ENCODE data around the gene ARHGEF12. TPM values are rescaled to one million over a fixed set of nuclear protein-coding genes. Genes with fewer than 3 reads are reported as not detected.

The ARHGEF12 gene
- polyA plus RNA-seq, 1 donor = 141 TPM

DNA sequence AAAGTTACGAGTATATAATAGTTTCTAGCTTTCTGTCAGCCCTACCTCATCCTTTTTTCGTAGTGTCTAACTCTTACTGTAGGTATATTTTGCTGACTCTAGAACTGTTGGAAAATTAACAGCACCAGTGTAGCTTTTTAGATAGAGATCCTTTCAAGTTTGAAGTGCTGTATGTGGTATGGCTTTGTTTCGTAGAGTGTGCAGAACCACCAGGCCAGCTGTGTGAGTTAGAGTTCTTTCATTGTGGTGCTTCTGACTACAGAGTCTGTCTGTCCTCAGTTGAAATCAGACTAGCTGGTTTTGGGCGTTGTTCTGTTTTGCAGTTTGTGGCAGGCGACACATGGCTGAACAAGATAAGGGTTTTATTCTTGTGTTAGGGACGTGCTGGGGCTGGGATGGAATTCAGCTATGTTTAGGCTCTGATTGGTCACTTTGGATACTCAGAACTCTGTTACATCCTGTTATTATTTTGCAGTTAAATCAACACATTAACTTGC is 3.2 kb downstream of the ARHGEF12 start:
- DNase-seq = no peak

DNA sequence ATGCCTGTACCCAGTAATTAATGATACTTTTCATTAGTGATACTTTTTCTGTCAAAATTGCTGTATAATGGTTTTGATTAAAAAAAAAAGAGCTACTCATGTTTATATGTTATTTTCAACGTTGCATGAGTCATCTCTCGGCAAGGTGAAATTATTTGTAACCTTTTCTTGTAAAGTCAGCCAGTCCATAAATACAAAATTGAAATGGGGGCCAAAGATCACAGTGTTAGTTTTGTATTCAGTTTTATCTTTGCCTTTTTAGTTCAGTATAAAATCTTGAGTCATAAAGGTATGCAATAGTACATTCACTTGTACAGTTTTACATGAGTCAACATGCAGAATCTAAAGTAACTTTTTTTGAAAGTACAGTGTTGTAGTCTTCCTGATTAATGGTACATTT is 4.3 kb downstream of the ARHGEF12 start:
- DNase-seq = no peak

- no peak for DNase-seq
Observed at GRCh38 chr11:120342226-120342625, 6.0 kb downstream of the ARHGEF12 start.

GRCh38 chr11:120342678-120343077 is 6.5 kb downstream of the ARHGEF12 start:
- no peak for DNase-seq

GRCh38 chr11:120343429-120343828 is 7.2 kb downstream of the ARHGEF12 start:
- no peak for DNase-seq

DNA sequence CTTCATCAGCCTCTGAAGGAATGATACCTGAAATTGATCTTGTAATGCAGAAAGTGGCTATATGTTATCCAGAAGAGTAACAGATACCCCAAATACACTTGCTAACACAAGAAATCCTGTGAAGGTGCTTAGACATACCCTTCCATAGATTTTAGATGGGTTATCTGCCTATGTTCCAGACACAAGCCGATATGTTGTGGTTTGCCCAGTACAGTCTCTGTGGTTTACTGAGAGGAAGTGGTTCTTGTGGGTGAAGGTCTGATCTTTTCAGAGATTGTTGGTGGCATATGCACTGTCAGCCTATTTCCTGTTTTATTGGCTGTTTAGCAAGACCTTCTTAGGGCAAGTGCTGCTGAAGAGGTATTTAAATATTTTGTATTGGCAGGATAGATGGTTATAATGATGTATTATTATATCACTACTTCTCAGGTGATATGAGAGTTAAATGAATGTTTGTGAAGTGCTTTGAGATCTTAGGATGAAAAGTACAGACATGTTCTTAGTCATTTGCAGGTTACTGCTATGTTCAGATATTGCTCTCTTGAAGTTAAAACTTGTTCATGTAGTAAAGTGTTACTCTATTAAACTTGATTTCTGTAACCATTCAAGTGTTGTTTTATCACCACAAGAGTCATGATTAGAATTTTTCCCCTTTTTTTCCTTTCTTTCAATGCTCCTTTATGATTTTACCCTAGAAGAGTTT is 8.2 kb downstream of the ARHGEF12 start:
- no peak for DNase-seq

- DNase-seq = no peak
Observed at GRCh38 chr11:120346233-120346632, 10.0 kb downstream of the ARHGEF12 start.

DNA sequence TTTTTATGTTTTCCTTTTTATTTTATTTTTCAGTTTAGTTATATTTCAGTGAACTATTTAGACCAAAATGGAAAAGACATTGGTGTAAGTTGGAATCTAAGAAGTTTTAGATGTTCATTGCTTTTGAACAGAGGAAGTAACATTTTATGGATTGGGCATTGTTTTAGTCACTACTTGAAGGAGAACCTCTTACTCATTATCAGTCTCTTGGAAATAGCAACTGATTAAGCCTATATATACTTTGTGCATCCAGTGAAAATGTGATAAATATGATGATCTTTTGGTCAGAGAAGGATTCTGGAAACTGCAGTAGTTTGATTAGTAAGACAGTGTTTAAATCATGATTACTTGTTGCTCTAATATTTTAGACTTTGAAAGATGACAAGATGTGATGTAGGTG is 14.4 kb downstream of the ARHGEF12 start:
- DNase-seq = no peak

DNA sequence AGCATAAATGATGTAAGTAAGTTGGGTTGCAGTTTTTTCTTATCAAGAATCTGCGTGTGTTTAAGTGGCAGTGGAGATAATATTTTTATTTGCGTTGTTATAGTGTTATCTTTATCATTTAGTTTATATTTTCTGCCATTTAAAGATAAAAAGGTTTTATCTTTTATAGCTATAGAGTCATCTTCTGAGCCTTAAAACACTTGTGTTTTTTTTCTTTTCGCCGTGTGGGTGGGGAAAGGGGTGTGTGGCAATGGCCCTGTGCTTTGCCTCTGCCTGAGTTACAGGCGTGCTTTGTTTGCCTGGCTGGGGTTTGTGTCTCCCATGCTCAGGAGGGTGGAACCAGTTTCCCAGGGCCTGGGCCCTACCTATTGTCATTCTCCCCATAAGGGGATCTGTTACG is 16.2 kb downstream of the ARHGEF12 start:
- DNase-seq = no peak

DNA sequence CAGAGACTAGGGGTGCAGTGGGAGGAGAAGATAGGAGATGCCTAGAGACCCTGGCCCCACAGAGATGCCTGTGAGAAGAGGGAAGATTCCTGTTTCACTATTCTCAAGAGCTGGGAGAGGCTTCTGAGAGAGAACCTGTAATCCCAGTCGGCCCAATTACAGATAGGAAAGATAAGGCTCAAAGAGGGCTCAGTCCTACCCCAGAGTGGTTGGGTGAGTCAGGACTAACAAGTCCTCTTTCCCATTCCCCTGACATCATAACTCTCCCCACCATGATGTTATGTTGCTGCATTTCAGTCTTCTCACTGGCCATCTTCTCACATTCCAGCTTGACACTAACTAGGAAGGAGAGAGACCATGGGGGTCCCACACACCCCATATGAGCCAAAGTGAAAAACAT is 17.9 kb downstream of the ARHGEF12 start:
- DNase-seq = no peak

- no peak for DNase-seq
Observed at GRCh38 chr11:120354779-120355178, 18.6 kb downstream of the ARHGEF12 start.

DNA sequence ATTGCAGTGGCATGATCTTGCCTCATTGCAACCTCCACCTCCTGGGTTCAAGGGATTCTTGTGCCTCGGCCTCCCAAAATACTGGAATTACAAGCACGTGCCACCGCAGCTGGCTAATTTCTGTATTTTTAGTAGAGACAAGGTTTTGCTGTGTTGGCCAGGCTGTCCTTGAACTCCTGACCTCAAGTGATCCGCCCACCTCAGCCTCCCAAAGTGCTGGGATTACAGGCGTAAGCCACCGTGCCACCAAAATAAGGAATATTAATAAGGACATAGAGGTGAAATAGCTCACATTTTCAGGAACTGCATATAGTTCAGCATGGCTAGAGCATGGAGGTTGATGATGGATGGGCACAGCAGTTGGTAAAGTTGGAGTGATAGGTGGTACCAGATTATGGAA is 21.4 kb downstream of the ARHGEF12 start:
- DNase-seq = no peak

- DNase-seq = no peak
Observed at GRCh38 chr11:120358729-120359128, 22.5 kb downstream of the ARHGEF12 start.

- no peak for DNase-seq
Observed at GRCh38 chr11:120363436-120363835, 27.2 kb downstream of the ARHGEF12 start.

DNA sequence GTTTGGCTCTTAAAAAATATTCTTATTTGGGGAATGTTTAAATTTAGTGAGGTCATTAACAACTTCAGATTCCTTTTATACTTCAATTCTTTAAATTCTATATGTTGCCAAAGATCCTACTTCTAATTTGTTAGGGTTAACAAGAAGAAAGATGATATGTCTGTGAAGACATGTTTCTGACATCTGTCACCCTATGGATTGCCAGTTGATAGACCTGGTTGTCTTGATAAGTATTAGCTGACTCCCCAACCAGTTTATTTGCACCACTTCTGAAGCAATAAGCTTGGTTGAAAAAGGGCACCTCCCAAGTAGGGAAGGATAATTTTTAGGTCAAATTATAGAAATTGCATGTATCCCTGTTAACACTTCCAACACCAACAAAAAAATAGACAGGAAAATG is 29.3 kb downstream of the ARHGEF12 start:
- no peak for DNase-seq

- no peak for DNase-seq
Observed at GRCh38 chr11:120372296-120372695, 36.1 kb downstream of the ARHGEF12 start.

- DNase-seq = no peak
Observed at GRCh38 chr11:120375076-120375475, 38.9 kb downstream of the ARHGEF12 start.

GRCh38 chr11:120376547-120377182 is 40.5 kb downstream of the ARHGEF12 start:
- DNase-seq = no peak

DNA sequence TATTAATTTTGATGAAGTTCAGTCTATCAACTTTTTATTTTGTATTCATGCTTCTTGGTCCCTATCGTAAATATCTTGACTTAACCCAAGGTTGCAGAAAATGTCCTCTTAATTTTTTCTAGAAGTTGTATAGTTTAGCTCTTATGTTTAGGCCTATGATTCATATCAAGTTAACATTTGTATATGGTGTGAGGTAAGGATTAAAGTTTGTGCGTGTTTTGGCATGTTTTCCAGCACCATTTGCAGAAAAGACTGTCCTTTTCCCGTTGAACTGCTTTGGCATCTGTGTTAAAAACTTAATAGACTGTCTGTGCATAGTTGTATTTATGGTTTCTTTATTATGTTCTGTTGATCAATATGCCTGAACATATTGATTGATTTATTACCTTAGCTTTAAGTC is 42.3 kb downstream of the ARHGEF12 start:
- no peak for DNase-seq

- DNase-seq = no peak
Observed at GRCh38 chr11:120381401-120381800, 45.2 kb downstream of the ARHGEF12 start.

DNA sequence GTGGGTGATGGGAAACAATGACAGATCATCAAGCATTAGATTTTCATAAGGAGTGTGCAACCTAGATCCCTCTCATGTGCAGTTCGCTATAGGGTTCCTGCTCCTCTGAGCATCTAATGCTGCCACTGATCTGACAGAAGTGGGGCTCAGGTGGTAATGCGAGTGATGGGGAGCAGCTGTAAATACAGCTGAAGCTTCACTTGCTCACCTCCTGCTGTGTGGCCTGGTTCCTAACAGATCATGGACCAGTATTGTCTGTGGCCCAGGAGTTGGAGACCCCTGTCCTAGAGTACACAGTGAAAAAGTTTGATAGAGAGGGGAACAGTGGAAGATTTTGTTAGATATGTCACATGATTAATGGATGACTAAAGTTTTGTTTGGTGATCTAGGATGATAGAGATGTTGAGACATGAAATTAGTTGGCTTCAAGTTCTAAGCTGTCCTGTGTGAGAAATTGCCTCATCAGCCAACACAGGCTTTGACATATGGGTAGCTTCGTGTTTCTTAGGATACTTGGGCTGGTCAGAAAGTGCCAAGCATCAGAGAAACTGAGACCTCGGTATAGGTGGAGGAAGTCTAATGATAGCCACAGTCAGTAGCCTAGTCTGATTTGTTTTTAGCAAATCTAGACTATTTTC is 47.4 kb downstream of the ARHGEF12 start:
- DNase-seq = no peak

GRCh38 chr11:120384476-120384875 is 48.3 kb downstream of the ARHGEF12 start:
- no peak for DNase-seq

- no peak for DNase-seq
Observed at GRCh38 chr11:120385110-120385509, 48.9 kb downstream of the ARHGEF12 start.
